Measurements from ENCODE around the gene CST9. TPM values are rescaled to one million over a fixed set of nuclear protein-coding genes. Genes with fewer than 3 reads are reported as not detected.

The CST9 gene
- total RNA-seq, 4 donors from 2014 or later: not detected

- Histone ChIP-seq H3K9me3 (no peaks in the 10 kb centered on the region), H3K4me3 (no peak overlapping the region), H3K4me1 (peaks cover 17 to 63% (median 61%) of the 10 kb centered on the region in 4 donors), H3K27me3 (no peaks in the 10 kb centered on the region), H3K36me3 (peaks cover 14 to 27% (median 25%) of the 10 kb centered on the region in 4 donors), H3K27ac (replicated peaks in 1 of 4) (peak overlapping the region; percentile 59 to 78 (median 71))
- intact Hi-C loops (cut with DNase I): loop anchor here (10.0 kb wide), 1 partner anchor 1426 kb away; the partner anchor contains the start of gene ACSS1
- DNase-seq (ENCODE audit: extremely low spot score): peak; percentile 91
- whole genome bisulfite sequencing: 62% methylated on average over 7 of the region's 7 CpGs
- TF ChIP-seq POLR2AphosphoS5 (IDR thresholded peaks at IDR 0.05) (peak; percentile 68 to 77), POLR2A (IDR thresholded peaks at IDR 0.05; ENCODE audit: low read depth) (no peak)
Measured at GRCh38 chr20:23629017-23629541, 23.4 kb upstream of the CST9 start.

GRCh38 chr20:23628402-23629016, 22.8 kb upstream of the CST9 start:
- DNase-seq (ENCODE audit: extremely low spot score): peak; percentile 75
- H3K36me3 ChIP-seq: peaks cover 10 to 22% (median 19%) of the 10 kb centered on the region in 4 donors
- intact Hi-C loops (cut with DNase I): loop anchor here (10.0 kb wide), 1 partner anchor 1426 kb away; the partner anchor contains the start of gene ACSS1
- H3K4me3 ChIP-seq: no peak overlapping the region
- TF ChIP-seq EP300 (IDR thresholded peaks at IDR 0.05) (no peak), POLR2AphosphoS5 (IDR thresholded peaks at IDR 0.05) (no peak), CTCF (IDR thresholded peaks at IDR 0.05) (no peak), POLR2A (IDR thresholded peaks at IDR 0.05; ENCODE audit: low read depth) (no peak)
- H3K27me3 ChIP-seq: no peaks in the 10 kb centered on the region
- 92% methylated on average over 6 of the region's 6 CpGs for WGBS
- peak overlapping the region; percentile 59 to 78 (median 71) for H3K27ac ChIP-seq (replicated peaks in 1 of 4)
- H3K9me3 ChIP-seq: no peaks in the 10 kb centered on the region
- H3K4me1 ChIP-seq: peaks cover 21 to 63% (median 61%) of the 10 kb centered on the region in 4 donors

GRCh38 chr20:23627501-23627900, 21.8 kb upstream of the CST9 start:
- Histone ChIP-seq H3K27me3 (no peaks in the 10 kb centered on the region), H3K4me1 (peaks cover 21 to 63% (median 61%) of the 10 kb centered on the region in 4 donors), H3K9me3 (no peaks in the 10 kb centered on the region), H3K27ac (replicated peaks in 1 of 4) (no peak overlapping the region), H3K36me3 (peaks cover under 1 to 12% (median 9%) of the 10 kb centered on the region in 4 donors), H3K4me3 (no peak overlapping the region)
- no peak for DNase-seq (ENCODE audit: extremely low spot score)
- intact Hi-C loops (cut with DNase I): loop anchor here (10.0 kb wide), 1 partner anchor 1427 kb away; the partner anchor contains the start of gene ACSS1
- 90% methylated on average over 3 of the region's 3 CpGs for WGBS
- TF ChIP-seq EP300 (IDR thresholded peaks at IDR 0.05) (no peak), CTCF (IDR thresholded peaks at IDR 0.05) (no peak), POLR2AphosphoS5 (IDR thresholded peaks at IDR 0.05) (no peak), POLR2A (IDR thresholded peaks at IDR 0.05; ENCODE audit: low read depth) (no peak)

GRCh38 chr20:23626040-23626620, 20.4 kb upstream of the CST9 start:
- intact Hi-C loops (cut with DNase I): loop anchor here (10.0 kb wide), 1 partner anchor 1429 kb away; the partner anchor contains the start of gene ACSS1
- H3K27ac ChIP-seq (replicated peaks in 1 of 4): peak overlapping the region in 2 of 4 donors; percentile 8 to 21

GRCh38 chr20:23625236-23625964, 19.7 kb upstream of the CST9 start:
- no peaks in the 10 kb centered on the region for H3K36me3 ChIP-seq
- H3K27me3 ChIP-seq: no peaks in the 10 kb centered on the region
- TF ChIP-seq POLR2AphosphoS5 (IDR thresholded peaks at IDR 0.05) (no peak), CTCF (IDR thresholded peaks at IDR 0.05) (no peak), EP300 (IDR thresholded peaks at IDR 0.05) (no peak), POLR2A (IDR thresholded peaks at IDR 0.05; ENCODE audit: low read depth) (no peak)
- H3K27ac ChIP-seq (replicated peaks in 1 of 4): peak overlapping the region in 1 of 4 donors; percentile 81
- peak; percentile 86 for DNase-seq (ENCODE audit: extremely low spot score)
- intact Hi-C loops (cut with DNase I): loop anchor here (10.0 kb wide), 1 partner anchor 1429 kb away; the partner anchor contains the start of gene ACSS1
- 89% methylated on average over 9 of the region's 9 CpGs for WGBS
- peaks cover 31 to 73% (median 59%) of the 10 kb centered on the region in 4 donors for H3K4me1 ChIP-seq
- H3K9me3 ChIP-seq: no peaks in the 10 kb centered on the region
- no peak overlapping the region for H3K4me3 ChIP-seq

More at GRCh38 chr20:23626040-23626620, 20.4 kb upstream of the CST9 start:
- DNase-seq (ENCODE audit: extremely low spot score): peak; percentile 90
- H3K36me3 ChIP-seq: no peaks in the 10 kb centered on the region
- TF ChIP-seq POLR2AphosphoS5 (IDR thresholded peaks at IDR 0.05) (peak; percentile 21 to 47), POLR2A (IDR thresholded peaks at IDR 0.05; ENCODE audit: low read depth) (no peak)
- H3K9me3 ChIP-seq: no peaks in the 10 kb centered on the region
- no peak overlapping the region for H3K4me3 ChIP-seq
- no peaks in the 10 kb centered on the region for H3K27me3 ChIP-seq
- 78% methylated on average over 4 of the region's 4 CpGs for WGBS
- H3K4me1 ChIP-seq: peaks cover 31 to 68% (median 58%) of the 10 kb centered on the region in 4 donors

Measured in esophagus muscularis mucosa (tissue), 4 donors.